Measurements from ENCODE around the gene BCL7A. TPM values are rescaled to one million over a fixed set of nuclear protein-coding genes. Genes with fewer than 3 reads are reported as not detected.
"Not testable (repeated sequence)": the region's sequence is repeated elsewhere in the genome, so short reads cannot be mapped to it uniquely, and the experiment has no call there.

Gene BCL7A
- total and polyA plus RNA-seq, 2 of the 8 experiments (the other 6 are each of a cell fraction or from before 2014, with no cell fraction given) = 11.9 to 12.7 TPM

DNA sequence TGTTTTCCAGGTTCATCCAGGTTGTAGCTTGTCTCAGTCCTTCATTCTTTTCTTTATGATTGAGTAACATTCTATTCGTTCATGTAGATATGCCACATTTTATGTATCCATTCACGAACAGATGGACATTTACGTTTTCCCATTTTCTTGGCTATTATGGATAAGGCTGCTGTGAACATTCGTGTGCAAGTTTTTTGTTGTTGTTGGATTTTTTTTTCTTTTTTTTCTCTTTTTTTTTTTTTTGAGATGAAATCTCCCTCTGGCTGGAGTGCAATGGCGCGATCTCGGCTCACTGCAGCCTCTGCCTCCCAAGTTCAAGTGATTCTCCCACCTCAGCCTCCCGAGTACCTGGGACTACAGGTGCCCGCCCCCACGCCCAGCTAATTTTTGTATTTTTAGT, 33.2 kb upstream of the BCL7A start:
- H3K27ac ChIP-seq (ENCODE audit: low read depth, low read length); H3K23me2 ChIP-seq (ENCODE audit: low read depth, low read length); H3K14ac ChIP-seq (ENCODE audit: insufficient read length); H2AFZ ChIP-seq (ENCODE audit: low read length); H3K79me1 ChIP-seq (ENCODE audit: low read depth, low read length); H3K4me3 ChIP-seq (ENCODE audit: extremely low read depth in 1 of 4, insufficient read depth in 2 of 4, low read depth in 3 of 4, low read length in 4 of 4); H3K56ac ChIP-seq (replicated peaks; ENCODE audit: insufficient read length, low read depth, low read length); H2BK5ac ChIP-seq (ENCODE audit: low read depth, low read length); H2BK12ac ChIP-seq (ENCODE audit: low read depth, low read length); H2AK5ac ChIP-seq (ENCODE audit: low read depth, low read length); H3K9ac ChIP-seq (replicated peaks in 1 of 4; ENCODE audit: extremely low read depth in 1 of 4, low read depth in 3 of 4, low read length in 3 of 4); H4K20me1 ChIP-seq (replicated peaks in 1 of 2; ENCODE audit: control insufficient read depth in 1 of 2, insufficient read depth in 2 of 2, low read length in 2 of 2); H3K79me2 ChIP-seq (ENCODE audit: control insufficient read depth in 1 of 2, insufficient read depth in 2 of 2, low read length in 2 of 2); FAIRE-seq; H4K5ac ChIP-seq (ENCODE audit: insufficient read length, low read depth, low read length); H4K91ac ChIP-seq (replicated peaks; ENCODE audit: insufficient read length, low read length); H2BK20ac ChIP-seq (ENCODE audit: low read length); H3K23ac ChIP-seq (ENCODE audit: insufficient read length); H3K36me3 ChIP-seq (ENCODE audit: control insufficient read depth in 2 of 4, insufficient read depth in 4 of 4, low read length in 3 of 4); H2BK15ac ChIP-seq (ENCODE audit: low read length); POLR2A ChIA-PET (ENCODE audit: partially characterized antibody); H3K4ac ChIP-seq (replicated peaks; ENCODE audit: insufficient read length, low read depth, low read length); H2BK120ac ChIP-seq (replicated peaks; ENCODE audit: low read depth, low read length); DNase-seq (ENCODE audit: low read depth in 1 of 2, low spot score in 2 of 2); H3K18ac ChIP-seq (ENCODE audit: extremely low read depth, low read length); H3K4me1 ChIP-seq (replicated peaks in 1 of 4; ENCODE audit: control insufficient read depth in 3 of 4, insufficient read depth in 4 of 4, low read length in 3 of 4); H3K4me2 ChIP-seq (ENCODE audit: insufficient read depth in 1 of 2, low read depth in 2 of 2, low read length in 2 of 2); H3K27me3 ChIP-seq (replicated peaks in 1 of 4; ENCODE audit: control insufficient read depth in 3 of 4, extremely low read depth in 1 of 4, insufficient read depth in 3 of 4, low read length in 3 of 4); H4K8ac ChIP-seq (ENCODE audit: extremely low read depth, insufficient read depth, low read length): not testable (repeated sequence)
- peaks cover 3 to 10% of the 10 kb centered on the region in 2 experiments; a peak in 2 of 4 replicates for H3K9me3 ChIP-seq (ENCODE audit: insufficient read depth in 2 of 2, low read depth in 1 of 2, low read length in 1 of 2)
- WGBS, 2 experiments (ENCODE audit: extremely low coverage in 1 of 2, insufficient coverage in 1 of 2, insufficient read length in 1 of 2, insufficient replicate concordance in 2 of 2, low coverage in 1 of 2, low lambda C conversion rate in 2 of 2, missing lambda C conversion rate in 1 of 2) = 90% methylated on average over 7 of the region's 10 CpGs; no CpG with 5 or more reads in 1 of the 2 experiments
- CTCF ChIA-PET (ENCODE audit: partially characterized antibody) = interaction anchor here (1.2 kb wide), 1 partner anchor 67 kb away, joined by 3 read pairs; no protein-coding TSS in a partner anchor
